ENCODE measurements around the gene TMCC3. TPM values are rescaled to one million over a fixed set of nuclear protein-coding genes. Genes with fewer than 3 reads are reported as not detected.
A peak's percentile ranks its signal among the peaks of the same experiment; 100 is the strongest.

The TMCC3 gene
- total RNA-seq, 5 donors from 2014 or later (not counting 1 experiment from before 2014, with no cell fraction given) = 0.30 to 2.8 (median 0.95) TPM

DNA sequence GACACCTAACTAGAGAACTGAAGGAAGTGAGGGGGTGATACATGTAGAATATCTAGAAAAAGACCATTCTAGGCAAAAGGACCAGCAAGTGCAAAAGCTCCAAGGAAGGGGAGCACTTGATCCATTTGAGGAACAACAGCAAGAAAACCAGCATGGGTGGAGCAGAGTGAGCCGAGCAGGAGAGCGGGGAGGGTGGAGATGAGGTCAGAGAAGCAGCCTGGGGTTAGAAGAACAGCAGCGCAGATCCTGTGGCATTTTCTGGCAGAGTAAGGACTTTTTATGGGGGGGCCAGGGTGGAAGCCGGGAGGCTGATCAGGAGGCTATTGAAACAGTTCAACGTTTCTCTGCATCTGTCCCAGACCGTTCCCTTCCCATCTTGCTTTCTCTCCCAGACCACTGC, 24.5 kb upstream of the TMCC3 start:
- no peak overlapping the region for H3K4me3 ChIP-seq (ENCODE audit: control insufficient read depth in 1 of 2, extremely low read depth in 1 of 2, low read length in 1 of 2)
- peaks cover 0 to 2% of the 10 kb centered on the region in 2 experiments for H3K27me3 ChIP-seq (replicated peaks in 1 of 2; ENCODE audit: control insufficient read depth in 2 of 2, extremely low read depth in 1 of 2, insufficient read depth in 2 of 2, low read length in 1 of 2)
- Mint-ChIP-seq H3K36me3 (no peaks in the 10 kb centered on the region), H3K9me3 (no peaks in the 10 kb centered on the region), H3K27me3 (peaks cover 7 to 10% of the 10 kb centered on the region in 2 donors), H3K4me3 (no peak overlapping the region), H3K4me1 (peaks cover 22 to 29% (median 26%) of the 10 kb centered on the region in 3 donors), H3K27ac (peak overlapping the region; percentile 1 to 2)
- peaks cover 2 to 41% of the 10 kb centered on the region in 2 experiments for H3K4me1 ChIP-seq (ENCODE audit: control insufficient read depth in 1 of 2, extremely low read depth in 1 of 2, insufficient read depth in 2 of 2, low read length in 2 of 2)
- POLR2A ChIA-PET = no interaction called here
- WGBS (ENCODE audit: insufficient coverage) = 44% methylated on average over 2 of the region's 6 CpGs
- CTCF ChIA-PET = interaction anchor here in 1 of 2 donors (0.7 kb wide), 1 partner anchor 19 kb away, joined by 5 read pairs; no protein-coding TSS in a partner anchor
- H3K9me3 ChIP-seq = no peaks in the 10 kb centered on the region
- no peak overlapping the region for H3K27ac ChIP-seq (ENCODE audit: low read length)
- peak in 2 of 35 experiments; percentile 3 to 24 for DNase-seq
- H3K36me3 ChIP-seq (ENCODE audit: control insufficient read depth in 2 of 2, extremely low read depth in 1 of 2, insufficient read depth in 1 of 2, low read length in 1 of 2) = no peaks in the 10 kb centered on the region
- ATAC-seq (replicated peaks in 1 of 4) = no peak

DNA sequence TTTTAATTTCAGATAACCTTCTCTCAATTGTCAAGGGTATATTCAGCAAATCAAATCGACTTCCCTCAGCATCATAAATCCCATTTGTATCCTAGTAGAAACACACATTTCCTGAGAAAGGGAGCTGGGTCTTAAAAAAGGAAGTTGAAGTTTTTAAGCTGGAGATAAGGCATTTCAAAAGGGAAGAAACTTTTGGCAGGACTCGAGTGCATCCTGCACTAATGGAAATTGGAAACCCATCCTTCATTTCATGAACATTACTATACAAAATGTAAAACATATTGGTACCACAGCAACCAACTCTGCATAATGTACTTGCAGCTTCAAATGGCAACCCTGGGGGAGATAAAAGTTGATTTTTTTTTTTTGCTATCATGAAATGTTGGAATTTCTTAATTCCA, 23.7 kb upstream of the TMCC3 start:
- Histone ChIP-seq H3K36me3 (ENCODE audit: control insufficient read depth in 2 of 2, extremely low read depth in 1 of 2, insufficient read depth in 1 of 2, low read length in 1 of 2) (no peaks in the 10 kb centered on the region), H3K27me3 (replicated peaks in 1 of 2; ENCODE audit: control insufficient read depth in 2 of 2, extremely low read depth in 1 of 2, insufficient read depth in 2 of 2, low read length in 1 of 2) (peaks cover 0 to 2% of the 10 kb centered on the region in 2 experiments), H3K4me3 (ENCODE audit: control insufficient read depth in 1 of 2, extremely low read depth in 1 of 2, low read length in 1 of 2) (no peak overlapping the region), H3K4me1 (ENCODE audit: control insufficient read depth in 1 of 2, extremely low read depth in 1 of 2, insufficient read depth in 2 of 2, low read length in 2 of 2) (peaks cover 2 to 41% of the 10 kb centered on the region in 2 experiments), H3K9me3 (no peaks in the 10 kb centered on the region), H3K27ac (ENCODE audit: low read length) (no peak overlapping the region)
- no peak overlapping the region for H3K27ac Mint-ChIP-seq
- WGBS (ENCODE audit: insufficient coverage) = no CpG with 5 or more reads among the region's 2 CpGs
- peaks cover 22 to 29% (median 26%) of the 10 kb centered on the region in 3 donors for H3K4me1 Mint-ChIP-seq
- ATAC-seq (replicated peaks in 1 of 4) = no peak
- ChIA-PET CTCF (no interaction called here), POLR2A (interaction anchor here (0.5 to 0.6 kb wide), 2 partner anchors 18 to 1018 kb away, joined by 3 to 4 read pairs; no protein-coding TSS in a partner anchor)
- DNase-seq = no peak
- peaks cover 6 to 10% of the 10 kb centered on the region in 2 donors for H3K27me3 Mint-ChIP-seq
- no peak overlapping the region for H3K4me3 Mint-ChIP-seq
- H3K9me3 Mint-ChIP-seq = no peaks in the 10 kb centered on the region
- no peaks in the 10 kb centered on the region for H3K36me3 Mint-ChIP-seq

DNA sequence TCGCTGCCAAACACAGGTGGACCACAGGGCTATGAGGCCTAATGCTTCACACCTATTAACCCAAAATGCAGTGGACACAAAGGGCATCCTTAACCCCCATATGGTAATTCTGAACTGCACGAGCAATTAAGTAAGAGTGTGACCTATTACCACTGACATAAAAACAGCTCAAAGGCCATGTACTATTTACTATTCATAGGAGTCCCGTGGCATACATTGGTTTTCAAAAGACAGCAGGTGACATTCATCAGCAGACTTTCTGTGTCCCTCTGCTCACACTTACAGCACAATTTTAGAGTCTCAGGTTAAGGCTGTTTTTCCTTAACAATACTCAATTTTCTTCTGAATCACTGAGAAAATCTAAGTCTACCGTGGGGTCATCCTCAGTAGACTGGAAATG, 23.1 kb upstream of the TMCC3 start:
- H3K36me3 Mint-ChIP-seq = no peaks in the 10 kb centered on the region
- ChIA-PET POLR2A (interaction anchor here (0.5 to 0.6 kb wide), 2 partner anchors 18 to 1019 kb away, joined by 3 to 4 read pairs; no protein-coding TSS in a partner anchor), CTCF (interaction anchor here in 1 of 2 donors (0.7 kb wide), 1 partner anchor 112 kb away, joined by 3 read pairs; no protein-coding TSS in a partner anchor)
- Histone ChIP-seq H3K27me3 (replicated peaks in 1 of 2; ENCODE audit: control insufficient read depth in 2 of 2, extremely low read depth in 1 of 2, insufficient read depth in 2 of 2, low read length in 1 of 2) (peaks cover 0 to 4% of the 10 kb centered on the region in 2 experiments), H3K27ac (ENCODE audit: low read length) (no peak overlapping the region), H3K4me1 (ENCODE audit: control insufficient read depth in 1 of 2, extremely low read depth in 1 of 2, insufficient read depth in 2 of 2, low read length in 2 of 2) (peaks cover 2 to 36% of the 10 kb centered on the region in 2 experiments), H3K4me3 (ENCODE audit: control insufficient read depth in 1 of 2, extremely low read depth in 1 of 2, low read length in 1 of 2) (no peak overlapping the region), H3K9me3 (no peaks in the 10 kb centered on the region), H3K36me3 (ENCODE audit: control insufficient read depth in 2 of 2, extremely low read depth in 1 of 2, insufficient read depth in 1 of 2, low read length in 1 of 2) (no peaks in the 10 kb centered on the region)
- no peak overlapping the region for H3K27ac Mint-ChIP-seq
- DNase-seq (no peak), ATAC-seq (replicated peaks in 1 of 4) (no peak)
- H3K4me1 Mint-ChIP-seq = peaks cover 22 to 26% (median 26%) of the 10 kb centered on the region in 3 donors
- WGBS (ENCODE audit: insufficient coverage) = 94% methylated on average over 2 of the region's 4 CpGs
- peaks cover 3 to 8% of the 10 kb centered on the region in 2 donors for H3K27me3 Mint-ChIP-seq
- H3K4me3 Mint-ChIP-seq = no peak overlapping the region
- H3K9me3 Mint-ChIP-seq = no peaks in the 10 kb centered on the region

DNA sequence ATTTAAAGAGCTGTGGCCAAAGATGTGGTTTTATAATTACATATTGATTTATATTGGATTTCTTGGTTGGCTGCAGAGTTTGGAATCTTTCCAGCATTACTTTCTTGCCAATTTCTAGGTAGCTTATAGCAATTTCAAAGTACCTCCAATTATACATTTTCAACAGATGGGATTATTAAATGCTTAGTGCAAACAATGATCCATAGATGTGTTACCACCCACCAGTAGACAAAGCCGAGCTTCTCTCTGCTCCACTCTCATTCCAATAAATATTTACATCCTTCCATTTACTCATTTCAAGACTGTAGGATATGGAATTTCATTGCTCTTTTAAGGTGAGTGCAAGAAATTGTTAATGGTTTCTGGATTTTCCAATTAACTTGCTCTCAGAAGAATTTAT, 21.6 kb upstream of the TMCC3 start:
- Histone ChIP-seq H3K9me3 (no peaks in the 10 kb centered on the region), H3K27me3 (replicated peaks in 1 of 2; ENCODE audit: control insufficient read depth in 2 of 2, extremely low read depth in 1 of 2, insufficient read depth in 2 of 2, low read length in 1 of 2) (peaks cover 0 to 6% of the 10 kb centered on the region in 2 experiments), H3K4me1 (ENCODE audit: control insufficient read depth in 1 of 2, extremely low read depth in 1 of 2, insufficient read depth in 2 of 2, low read length in 2 of 2) (peaks cover 2 to 21% of the 10 kb centered on the region in 2 experiments), H3K27ac (ENCODE audit: low read length) (no peak overlapping the region), H3K36me3 (ENCODE audit: control insufficient read depth in 2 of 2, extremely low read depth in 1 of 2, insufficient read depth in 1 of 2, low read length in 1 of 2) (no peaks in the 10 kb centered on the region), H3K4me3 (ENCODE audit: control insufficient read depth in 1 of 2, extremely low read depth in 1 of 2, low read length in 1 of 2) (no peak overlapping the region)
- Mint-ChIP-seq H3K9me3 (no peaks in the 10 kb centered on the region), H3K4me1 (peaks cover 16 to 20% (median 17%) of the 10 kb centered on the region in 3 donors), H3K27ac (no peak overlapping the region), H3K36me3 (no peaks in the 10 kb centered on the region), H3K27me3 (peaks cover 3 to 8% of the 10 kb centered on the region in 2 donors), H3K4me3 (no peak overlapping the region)
- CTCF ChIA-PET = no interaction called here
- POLR2A ChIA-PET = no interaction called here
- DNase-seq (no peak), ATAC-seq (replicated peaks in 1 of 4) (no peak)
- no CpG with 5 or more reads among the region's 1 CpG for WGBS (ENCODE audit: insufficient coverage)

DNA sequence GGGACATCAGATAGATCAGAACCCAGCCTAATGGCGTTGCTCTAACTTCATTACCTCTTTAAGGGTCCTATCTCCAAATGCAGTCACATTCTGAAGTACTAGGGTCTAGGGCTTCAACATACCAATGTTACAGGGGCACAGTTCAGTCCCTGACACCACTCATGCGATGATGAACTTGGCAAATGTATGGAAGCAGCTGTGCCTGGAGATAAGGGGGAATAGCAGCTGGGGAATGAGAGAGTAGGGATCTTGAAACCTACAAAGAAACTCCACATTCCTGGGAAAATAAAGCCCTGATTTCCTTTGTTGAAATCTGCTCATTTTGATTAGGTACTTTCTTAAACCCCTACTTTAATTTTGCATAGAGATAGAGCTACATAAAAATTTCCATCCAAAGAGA, 20.5 kb upstream of the TMCC3 start:
- Mint-ChIP-seq H3K36me3 (no peaks in the 10 kb centered on the region), H3K4me3 (no peak overlapping the region), H3K27me3 (peaks cover 2 to 8% of the 10 kb centered on the region in 2 donors), H3K4me1 (peaks cover 6 to 11% (median 7%) of the 10 kb centered on the region in 3 donors), H3K27ac (no peak overlapping the region), H3K9me3 (no peaks in the 10 kb centered on the region)
- POLR2A ChIA-PET = no interaction called here
- no peaks in the 10 kb centered on the region for H3K9me3 ChIP-seq
- CTCF ChIA-PET = no interaction called here
- no peaks in the 10 kb centered on the region for H3K36me3 ChIP-seq (ENCODE audit: control insufficient read depth in 2 of 2, extremely low read depth in 1 of 2, insufficient read depth in 1 of 2, low read length in 1 of 2)
- ATAC-seq (replicated peaks in 1 of 4) = no peak
- peaks cover 0 to 12% of the 10 kb centered on the region in 2 experiments for H3K4me1 ChIP-seq (ENCODE audit: control insufficient read depth in 1 of 2, extremely low read depth in 1 of 2, insufficient read depth in 2 of 2, low read length in 2 of 2)
- no peak overlapping the region for H3K4me3 ChIP-seq (ENCODE audit: control insufficient read depth in 1 of 2, extremely low read depth in 1 of 2, low read length in 1 of 2)
- H3K27ac ChIP-seq (ENCODE audit: low read length) = no peak overlapping the region
- WGBS (ENCODE audit: insufficient coverage) = no CpG with 5 or more reads among the region's 2 CpGs
- H3K27me3 ChIP-seq (replicated peaks in 1 of 2; ENCODE audit: control insufficient read depth in 2 of 2, extremely low read depth in 1 of 2, insufficient read depth in 2 of 2, low read length in 1 of 2) = peaks cover 0 to 4% of the 10 kb centered on the region in 2 experiments
- DNase-seq = no peak

DNA sequence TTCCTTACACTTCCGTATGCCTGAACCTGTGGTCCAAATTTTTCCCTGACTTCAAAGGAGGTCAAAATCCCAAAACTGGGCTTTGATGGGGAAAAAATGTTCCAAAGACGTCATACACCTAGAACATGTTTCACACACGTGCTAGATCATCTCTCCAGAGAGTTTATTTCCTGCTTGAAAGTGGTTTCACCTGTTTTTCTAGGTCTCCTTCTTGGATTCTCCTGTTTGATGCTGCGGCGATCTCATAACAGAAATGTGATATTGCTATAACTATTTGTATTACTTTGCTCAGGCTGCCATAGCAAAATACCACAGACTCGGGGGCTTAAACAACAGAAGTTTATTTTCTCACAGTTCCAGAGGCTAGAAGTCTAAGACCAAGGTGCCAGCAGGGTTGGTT, 19.7 kb upstream of the TMCC3 start:
- WGBS (ENCODE audit: insufficient coverage) = 71% methylated on average over 4 of the region's 6 CpGs
- H3K9me3 ChIP-seq = no peaks in the 10 kb centered on the region
- H3K4me1 Mint-ChIP-seq = peaks cover 3 to 6% (median 4%) of the 10 kb centered on the region in 3 donors
- peaks cover 0 to 4% of the 10 kb centered on the region in 2 experiments for H3K27me3 ChIP-seq (replicated peaks in 1 of 2; ENCODE audit: control insufficient read depth in 2 of 2, extremely low read depth in 1 of 2, insufficient read depth in 2 of 2, low read length in 1 of 2)
- ChIA-PET POLR2A (no interaction called here), CTCF (no interaction called here)
- H3K9me3 Mint-ChIP-seq = no peaks in the 10 kb centered on the region
- H3K4me3 ChIP-seq (ENCODE audit: control insufficient read depth in 1 of 2, extremely low read depth in 1 of 2, low read length in 1 of 2) = no peak overlapping the region
- no peak overlapping the region for H3K27ac Mint-ChIP-seq
- H3K27me3 Mint-ChIP-seq = peaks cover 0 to 5% of the 10 kb centered on the region in 2 donors
- no peaks in the 10 kb centered on the region for H3K36me3 Mint-ChIP-seq
- no peak for ATAC-seq (replicated peaks in 1 of 4)
- H3K36me3 ChIP-seq (ENCODE audit: control insufficient read depth in 2 of 2, extremely low read depth in 1 of 2, insufficient read depth in 1 of 2, low read length in 1 of 2) = no peaks in the 10 kb centered on the region
- peaks cover 0 to 4% of the 10 kb centered on the region in 2 experiments for H3K4me1 ChIP-seq (ENCODE audit: control insufficient read depth in 1 of 2, extremely low read depth in 1 of 2, insufficient read depth in 2 of 2, low read length in 2 of 2)
- H3K27ac ChIP-seq (ENCODE audit: low read length) = no peak overlapping the region
- DNase-seq = no peak
- no peak overlapping the region for H3K4me3 Mint-ChIP-seq

Data from T-cell (primary cell).